IPS-18c (cell line): Measurements from ENCODE around the gene RABEP1.

Experiments used
- H3K4me3 ChIP-seq: 2 replicates; pipeline ENCODE4 v1.7.0; 2013; ENCODE audit warnings: low read depth, mild to moderate bottlenecking, low read length, moderate library complexity; ENCODE audit not compliant: insufficient read depth
- H3K9me3 ChIP-seq: one replicate; pipeline ENCODE4 v1.6.1; 2013; ENCODE audit warnings: mild to moderate bottlenecking, low read length, moderate library complexity; ENCODE audit not compliant: control insufficient read depth, insufficient read depth

RABEP1 gene

DNA sequence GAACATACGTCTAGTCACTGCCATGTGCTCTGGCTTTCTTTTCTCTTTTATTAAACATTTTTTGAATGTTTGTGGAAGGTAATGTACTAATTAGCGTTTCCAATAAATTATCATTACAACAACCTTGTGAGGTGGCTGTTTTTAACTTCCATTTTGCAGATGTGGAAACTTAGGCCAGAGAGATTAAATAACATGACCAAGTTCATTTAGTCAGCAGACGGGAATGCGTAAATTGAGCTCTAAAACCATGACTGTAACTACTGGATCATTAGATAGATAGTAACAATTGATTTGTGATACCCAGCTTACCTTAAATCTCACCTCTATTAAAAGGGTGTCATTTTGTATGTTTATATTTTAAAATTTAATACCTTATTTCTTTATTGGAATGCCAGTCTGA is 49.4 kb downstream of the RABEP1 start:
- Histone ChIP-seq H3K4me3 (no peak overlapping the region), H3K9me3 (no peaks in the 10 kb centered on the region)

DNA sequence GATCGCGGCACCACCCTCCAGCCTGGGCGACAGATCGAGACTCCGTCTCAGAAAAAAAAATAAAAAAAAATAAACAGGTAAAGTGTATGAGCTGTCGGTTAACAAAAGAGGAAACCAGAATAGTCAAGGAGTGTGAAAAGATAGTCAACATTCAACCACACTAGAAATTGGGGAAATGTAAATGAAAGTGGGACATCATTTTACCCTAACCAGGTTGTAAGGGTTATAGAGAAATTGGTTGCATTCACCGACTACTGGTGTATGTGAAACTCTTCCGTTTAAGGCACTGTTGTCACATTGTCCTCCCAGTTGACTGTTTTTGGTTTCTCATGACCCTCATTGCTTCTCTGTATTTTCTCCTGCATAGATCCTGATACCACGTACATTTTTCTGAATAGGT is 62.8 kb downstream of the RABEP1 start:
- H3K9me3 ChIP-seq, result no peaks in the 10 kb centered on the region
- no peak overlapping the region for H3K4me3 ChIP-seq

DNA sequence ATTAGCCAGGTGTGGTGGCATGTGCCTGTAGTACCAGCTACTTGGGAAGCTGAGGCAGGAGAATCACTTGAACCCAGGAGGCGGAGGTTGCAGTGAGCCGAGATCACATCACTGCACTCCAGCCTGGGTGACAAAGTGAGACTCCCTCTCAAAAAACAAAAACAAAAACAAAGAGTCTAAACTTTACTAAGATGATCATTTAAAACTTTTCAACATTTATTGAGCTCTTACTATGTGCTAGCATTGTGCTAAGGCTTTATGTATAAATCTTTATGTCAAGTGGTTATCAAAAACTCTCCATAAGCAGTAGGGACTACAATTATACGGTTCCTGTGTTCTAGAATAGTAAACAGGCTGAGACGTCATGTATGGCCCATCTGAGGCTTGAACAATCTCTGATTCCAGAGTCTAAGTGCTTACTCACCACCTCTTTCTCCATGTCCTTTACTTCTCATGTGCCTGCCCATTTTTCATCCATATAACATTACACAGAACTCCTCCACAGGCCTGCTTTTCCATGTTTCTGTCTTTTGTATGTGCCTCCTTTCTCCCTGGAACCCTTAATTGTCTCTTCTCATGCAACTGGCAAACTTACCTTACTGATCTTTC is 70.7 kb downstream of the RABEP1 start:
- Histone ChIP-seq H3K9me3 (no peaks in the 10 kb centered on the region), H3K4me3 (no peak overlapping the region)

GRCh38 chr17:5354310-5354709 is 72.2 kb downstream of the RABEP1 start:
- Histone ChIP-seq H3K4me3 (no peak overlapping the region), H3K9me3 (no peaks in the 10 kb centered on the region)

DNA sequence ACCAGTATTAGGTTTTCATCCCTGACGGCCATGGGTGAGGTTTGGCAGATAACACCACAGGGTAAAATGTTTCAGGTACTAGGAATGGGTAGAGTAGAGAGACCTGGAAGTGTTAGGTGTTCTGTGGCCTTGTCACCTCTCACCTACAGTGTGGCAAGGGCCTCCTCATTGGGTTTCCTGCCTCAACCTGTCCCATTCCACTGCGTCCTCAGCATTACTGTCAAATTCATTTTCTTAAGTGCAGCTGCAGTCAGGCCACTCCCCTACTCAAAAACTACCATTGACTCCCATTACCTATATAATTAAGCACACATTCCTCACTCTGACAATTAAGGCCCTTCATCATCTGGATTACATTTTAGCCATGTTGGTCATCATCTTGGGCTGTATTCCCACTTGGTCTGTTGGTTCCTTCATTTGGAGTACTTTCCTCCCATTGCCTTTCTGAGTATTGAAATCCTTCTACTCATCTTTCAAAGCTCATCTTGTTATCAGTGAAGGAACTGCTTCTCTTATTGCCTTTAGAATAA is 72.9 kb downstream of the RABEP1 start:
- Histone ChIP-seq H3K4me3 (no peak overlapping the region), H3K9me3 (no peaks in the 10 kb centered on the region)

DNA sequence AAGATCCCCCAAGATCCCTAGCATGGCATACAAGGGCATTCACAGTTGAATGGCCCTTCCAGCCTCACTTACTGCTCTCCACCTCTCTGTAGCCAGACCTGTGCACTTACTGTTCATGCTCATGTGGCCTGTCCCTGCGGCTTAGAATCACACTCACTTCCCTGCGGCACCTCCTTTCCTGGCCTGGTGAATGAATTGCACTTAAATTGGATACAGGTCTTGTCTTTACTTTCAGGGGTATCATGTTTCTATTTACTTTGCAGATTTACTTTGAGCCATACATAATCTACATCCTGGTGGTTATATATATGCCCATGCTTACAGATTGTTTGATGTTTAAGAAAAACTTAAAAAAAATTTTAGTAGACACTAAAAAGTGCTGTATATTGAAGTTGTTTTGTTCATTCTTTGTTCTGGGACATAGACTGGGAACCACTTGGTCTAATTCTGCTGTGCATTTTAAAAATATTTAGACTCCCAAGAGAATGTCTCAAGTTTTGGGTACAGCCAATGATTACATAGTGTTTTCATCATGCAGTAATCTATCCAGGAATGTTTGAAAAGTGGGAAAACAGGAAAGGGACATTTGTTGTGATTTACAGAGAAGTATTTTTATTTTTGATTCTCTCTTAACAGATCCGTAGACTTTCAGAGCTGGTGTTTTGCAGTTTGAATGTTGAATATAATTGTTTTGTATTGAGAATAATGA is 73.5 kb downstream of the RABEP1 start:
- Histone ChIP-seq H3K9me3 (no peaks in the 10 kb centered on the region), H3K4me3 (no peak overlapping the region)

DNA sequence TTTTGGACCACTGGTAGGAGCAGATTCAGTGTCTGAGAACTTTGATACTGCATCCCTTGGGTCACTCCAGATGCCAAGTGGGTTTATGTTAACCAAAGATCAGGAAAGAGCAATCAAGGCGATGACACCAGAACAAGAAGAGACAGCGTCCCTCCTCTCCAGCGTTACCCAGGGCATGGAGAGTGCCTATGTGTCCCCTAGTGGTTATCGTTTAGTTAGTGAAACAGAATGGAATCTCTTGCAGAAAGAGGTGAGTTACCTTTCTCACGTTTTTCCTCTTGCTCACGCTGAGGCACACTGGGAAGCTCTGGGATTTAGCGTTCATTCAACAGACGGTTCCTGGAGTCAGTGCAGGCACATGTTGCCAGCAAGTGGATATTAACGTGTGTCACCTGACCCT is 79.3 kb downstream of the RABEP1 start:
- Histone ChIP-seq H3K4me3 (no peak overlapping the region), H3K9me3 (no peaks in the 10 kb centered on the region)

GRCh38 chr17:5362162-5362811 is 80.2 kb downstream of the RABEP1 start:
- H3K9me3 ChIP-seq, result no peaks in the 10 kb centered on the region

GRCh38 chr17:5364156-5364555 is 82.1 kb downstream of the RABEP1 start:
- H3K9me3 ChIP-seq, result no peaks in the 10 kb centered on the region
- no peak overlapping the region for H3K4me3 ChIP-seq

More at GRCh38 chr17:5362162-5362811, 80.2 kb downstream of the RABEP1 start:
- no peak overlapping the region for H3K4me3 ChIP-seq

DNA sequence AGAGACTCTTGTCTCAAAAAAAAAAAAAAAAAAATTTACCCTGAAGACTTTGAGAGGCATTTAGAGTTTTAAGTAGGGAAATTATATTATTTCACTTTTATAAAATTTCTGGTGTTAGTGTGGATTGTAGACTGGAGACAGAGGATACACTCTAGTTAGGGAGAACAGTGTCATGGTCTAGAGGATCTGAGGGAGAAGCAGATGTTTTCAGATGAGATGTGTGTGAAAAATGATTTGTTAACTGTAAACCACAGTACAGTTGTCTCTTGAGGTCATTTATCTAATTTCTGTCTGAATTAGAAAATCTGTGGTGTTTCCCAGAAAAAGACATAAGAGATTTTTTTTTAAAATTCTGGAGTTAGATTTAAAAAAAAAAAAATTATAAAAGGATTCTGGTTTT is 82.6 kb downstream of the RABEP1 start:
- Histone ChIP-seq H3K9me3 (no peaks in the 10 kb centered on the region), H3K4me3 (no peak overlapping the region)

GRCh38 chr17:5365831-5366230 is 83.7 kb downstream of the RABEP1 start:
- H3K4me3 ChIP-seq, result no peak overlapping the region
- H3K9me3 ChIP-seq, result no peaks in the 10 kb centered on the region

GRCh38 chr17:5370411-5370810 is 88.3 kb downstream of the RABEP1 start:
- H3K9me3 ChIP-seq, result no peaks in the 10 kb centered on the region
- H3K4me3 ChIP-seq, result no peak overlapping the region

- no peak overlapping the region for H3K4me3 ChIP-seq
- H3K9me3 ChIP-seq, result no peaks in the 10 kb centered on the region
Observed at GRCh38 chr17:5373112-5373511, 91.0 kb downstream of the RABEP1 start.

GRCh38 chr17:5378566-5379207 is 96.6 kb downstream of the RABEP1 start:
- no peak overlapping the region for H3K4me3 ChIP-seq
- no peaks in the 10 kb centered on the region for H3K9me3 ChIP-seq

DNA sequence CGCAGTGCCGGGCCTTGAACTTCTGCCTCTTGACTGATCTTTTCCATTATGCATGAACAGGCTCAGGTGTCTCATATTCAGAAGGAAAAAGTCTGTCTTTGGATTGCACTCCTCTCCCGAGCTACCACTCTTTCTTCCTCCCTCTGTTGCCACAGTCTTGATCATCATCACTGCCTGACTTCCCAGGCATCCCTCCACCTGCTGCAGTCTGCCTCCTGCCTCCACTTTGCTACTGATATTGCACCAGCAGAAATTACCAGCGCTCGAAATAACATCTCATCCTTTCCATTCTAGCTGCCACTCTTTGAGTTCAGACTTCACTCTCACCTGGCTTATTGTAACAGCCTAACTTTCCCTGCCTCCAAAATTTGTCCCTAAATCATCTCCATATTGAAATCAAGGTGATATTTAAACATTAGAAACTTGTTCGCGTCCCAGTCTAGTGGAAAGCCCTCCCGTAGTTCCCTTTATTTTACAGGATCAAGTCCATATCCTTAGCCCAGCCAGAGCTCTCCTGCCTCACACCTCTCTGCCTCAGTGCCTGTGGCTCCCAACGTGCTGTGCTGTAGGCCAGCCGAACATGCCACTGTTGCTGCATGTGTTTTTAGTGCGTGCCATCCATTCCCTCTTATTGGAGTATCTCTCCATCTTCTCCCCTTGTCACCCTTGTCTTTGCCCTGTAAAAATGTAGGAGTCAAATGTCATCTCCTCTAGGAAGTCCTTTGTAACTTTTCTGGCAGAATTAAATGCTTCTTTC is 97.4 kb downstream of the RABEP1 start:
- Histone ChIP-seq H3K9me3 (no peaks in the 10 kb centered on the region), H3K4me3 (no peak overlapping the region)

DNA sequence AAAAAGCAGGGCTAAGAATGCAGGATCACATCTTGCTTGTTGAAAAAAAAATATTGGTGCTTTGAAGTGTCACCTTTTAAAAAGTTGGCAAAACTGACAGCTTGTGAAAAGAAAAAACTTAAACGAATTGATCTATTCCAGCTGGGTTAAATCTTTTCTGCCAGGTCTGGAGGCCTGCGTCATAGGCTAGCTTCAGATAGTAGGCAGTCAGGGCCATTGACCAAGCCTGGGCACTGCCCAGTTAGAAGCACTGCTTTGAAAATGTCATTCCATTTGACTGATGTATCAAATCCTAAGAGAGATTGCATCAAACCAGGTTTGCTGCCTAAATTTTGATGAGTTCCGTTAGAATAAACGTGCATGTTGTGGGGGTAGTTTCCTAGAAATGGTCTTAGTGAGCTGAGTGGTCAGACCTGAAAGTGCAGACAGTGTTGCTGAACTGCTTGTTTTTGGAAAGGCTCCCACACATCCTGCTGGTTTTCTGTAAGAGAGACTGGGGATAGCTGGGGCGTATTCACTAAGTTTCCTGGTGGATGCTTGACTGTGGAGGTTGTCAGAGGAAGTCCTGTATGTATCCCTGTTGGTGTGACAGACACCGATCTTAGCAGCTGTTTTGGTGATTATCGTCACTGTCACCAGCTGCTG is 98.5 kb downstream of the RABEP1 start:
- no peak overlapping the region for H3K4me3 ChIP-seq

GRCh38 chr17:5381542-5381941 is 99.5 kb downstream of the RABEP1 start:
- H3K9me3 ChIP-seq, result no peaks in the 10 kb centered on the region
- no peak overlapping the region for H3K4me3 ChIP-seq

More for the DNA sequence above, 98.5 kb downstream of the RABEP1 start:
- no peaks in the 10 kb centered on the region for H3K9me3 ChIP-seq
